Erythroblast (primary cell): ENCODE measurements around the gene GPHB5.
"Not testable (repeated sequence)": the region's sequence is repeated elsewhere in the genome, so short reads cannot be mapped to it uniquely, and the experiment has no call there.

Source experiments
- DNase-seq, 2 experiments: peaks; one replicate each; lab custom pipeline; 2025; lab: John Stamatoyannopoulos, UW
- GATA1 ChIP-seq: IDR thresholded peaks from 2 replicates; pipeline ENCODE4 v1.6.1; 2011; ENCODE audit warnings: low read depth, mild to moderate bottlenecking, control low read depth, low read length, moderate library complexity
- POLR2A ChIP-seq: IDR thresholded peaks from 2 replicates; pipeline ENCODE4 v1.6.1; 2011; ENCODE audit warnings: mild to moderate bottlenecking, low read length

The GPHB5 gene, protein sequence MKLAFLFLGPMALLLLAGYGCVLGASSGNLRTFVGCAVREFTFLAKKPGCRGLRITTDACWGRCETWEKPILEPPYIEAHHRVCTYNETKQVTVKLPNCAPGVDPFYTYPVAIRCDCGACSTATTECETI

DNA sequence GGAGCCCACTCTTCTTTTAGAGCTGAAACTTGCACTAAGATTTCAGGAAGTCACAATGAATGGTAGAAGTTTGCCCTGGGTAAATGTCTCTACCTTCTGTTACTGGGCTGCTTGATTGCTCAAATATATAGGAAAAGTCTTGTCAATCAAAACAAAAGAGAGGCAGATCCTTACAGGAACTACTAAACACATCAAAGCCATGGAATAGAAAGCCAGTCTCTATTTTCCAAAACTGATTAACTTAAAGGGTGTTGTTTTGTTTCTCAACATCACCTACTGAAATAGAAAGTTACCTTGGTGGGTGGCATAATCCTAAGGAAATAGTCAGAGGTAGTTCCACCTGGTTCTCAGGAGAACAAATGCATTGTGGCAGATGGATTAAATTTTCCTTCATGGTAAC, at the start of gene GPHB5:
GPHB5 (minus strand) TSS at position 101 of the 400 bp plus-strand sequence. CDS start 1,086 bp downstream, outside the sequence.
- no peak for DNase-seq
- TF ChIP-seq POLR2A, result no peak
- TF ChIP-seq GATA1, result no peak

DNA sequence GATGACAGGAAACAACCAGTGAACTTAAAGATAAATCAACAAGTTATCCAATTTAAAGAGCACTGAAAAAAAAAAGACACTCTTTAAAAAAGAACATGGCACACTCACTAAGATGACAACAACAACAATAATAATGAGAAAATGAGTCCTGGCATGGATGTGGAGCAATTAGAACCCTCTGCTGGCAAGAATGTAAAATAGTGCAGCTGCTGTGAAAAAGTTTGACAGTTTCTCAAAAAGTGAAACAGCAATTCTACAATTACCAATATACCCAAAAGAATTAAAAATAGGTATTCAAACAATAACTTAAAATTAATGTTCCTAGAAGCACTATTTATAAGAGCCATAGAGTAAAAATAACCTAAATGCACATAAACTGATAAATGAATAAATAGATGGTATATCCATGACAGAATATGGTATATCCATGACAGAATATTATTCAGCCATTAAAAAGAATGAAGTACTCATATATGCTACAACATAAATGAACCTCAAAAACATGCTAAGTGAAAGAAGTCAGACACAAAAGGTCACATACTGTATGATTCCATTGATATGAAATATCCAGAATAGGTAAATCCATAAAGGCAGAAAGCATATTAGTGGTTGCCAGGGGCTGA, 49.1 kb upstream of the GPHB5 start:
- TF ChIP-seq GATA1 (no peak), POLR2A (no peak)
- no peak for DNase-seq

DNA sequence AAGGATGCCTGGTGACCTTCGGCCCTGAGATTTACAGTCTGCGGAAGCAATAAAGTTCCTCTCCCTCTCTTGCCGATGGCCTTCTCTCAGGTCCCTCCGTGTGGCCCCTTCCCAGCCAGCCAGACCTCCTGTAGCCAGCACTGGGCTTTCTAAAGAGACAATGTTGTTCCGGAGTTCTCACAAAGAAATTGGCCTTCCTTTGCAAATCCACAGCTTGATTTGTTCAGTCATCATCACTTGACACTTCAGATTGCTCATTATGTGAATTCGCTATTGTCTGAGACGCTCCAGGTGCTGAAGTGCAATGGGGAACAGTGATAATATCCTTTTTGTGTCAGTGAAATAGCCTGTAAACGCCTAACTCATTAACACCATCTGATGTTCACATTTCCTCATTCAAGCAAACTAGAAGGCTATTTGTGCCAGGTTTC, 43.7 kb upstream of the GPHB5 start:
- TF ChIP-seq GATA1 (no peak), POLR2A (no peak)

DNA sequence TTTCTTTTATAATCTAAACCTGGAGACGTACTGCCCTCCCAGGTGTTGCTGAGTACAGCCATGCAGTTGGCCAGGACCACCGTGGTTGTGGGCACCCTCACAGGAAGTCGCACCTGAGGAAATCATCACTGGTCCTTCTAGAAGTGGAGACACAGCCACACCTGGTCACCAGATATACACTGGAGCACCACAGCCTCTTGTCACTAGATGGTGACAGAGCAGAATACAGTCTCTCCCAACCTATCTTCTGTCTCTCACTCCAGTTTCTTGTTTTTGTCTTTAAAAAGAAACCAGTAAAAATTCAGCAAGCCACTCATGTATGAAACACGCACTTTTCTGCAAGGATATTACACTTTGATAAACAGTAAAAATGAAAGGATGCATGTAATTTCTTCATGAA, 43.1 kb upstream of the GPHB5 start:
- DNase-seq, result no peak
- TF ChIP-seq POLR2A (no peak), GATA1 (no peak)

More for the DNA sequence above, 43.7 kb upstream of the GPHB5 start:
- no peak for DNase-seq

DNA sequence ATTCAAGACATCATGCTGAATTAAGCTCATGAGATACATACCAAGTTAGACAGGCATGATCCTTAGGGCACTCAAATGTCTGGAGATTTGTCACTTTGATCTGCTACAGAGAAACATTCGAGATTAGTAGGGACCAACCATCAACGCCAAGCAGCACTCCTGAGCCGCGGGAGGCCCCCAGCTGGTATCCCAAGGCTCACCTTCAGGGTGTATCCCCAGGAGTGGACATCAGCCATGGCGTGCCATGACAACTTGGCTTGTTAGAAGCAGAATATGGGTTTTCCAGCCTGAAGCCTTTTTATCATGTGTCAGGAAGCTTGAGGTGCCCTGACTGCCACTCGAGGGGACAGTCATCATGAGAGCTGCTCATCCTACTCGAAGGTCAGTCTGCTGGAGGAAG, 39.1 kb upstream of the GPHB5 start:
- TF ChIP-seq GATA1, result no peak
- no peak for TF ChIP-seq POLR2A
- DNase-seq, result no peak

DNA sequence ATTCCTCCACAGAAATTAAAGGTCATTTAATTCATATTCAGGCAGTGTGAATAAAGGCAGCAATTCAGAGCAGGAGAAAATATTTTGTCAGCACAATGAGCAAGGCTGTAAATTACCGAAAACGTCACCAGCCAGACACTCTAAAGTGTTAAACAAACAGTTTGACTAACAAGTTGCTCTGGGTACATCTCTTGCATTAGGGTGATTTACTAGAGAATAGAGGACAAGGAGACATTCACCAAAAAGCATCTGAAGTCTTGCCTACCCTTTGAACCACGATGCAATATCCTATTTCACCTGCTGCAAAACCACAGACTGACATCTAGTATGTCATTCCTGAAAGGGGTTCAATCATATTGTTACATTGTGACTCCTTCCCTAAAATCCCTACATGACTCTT, 27.1 kb upstream of the GPHB5 start:
- DNase-seq, result no peak
- TF ChIP-seq POLR2A, result no peak
- no peak for TF ChIP-seq GATA1

DNA sequence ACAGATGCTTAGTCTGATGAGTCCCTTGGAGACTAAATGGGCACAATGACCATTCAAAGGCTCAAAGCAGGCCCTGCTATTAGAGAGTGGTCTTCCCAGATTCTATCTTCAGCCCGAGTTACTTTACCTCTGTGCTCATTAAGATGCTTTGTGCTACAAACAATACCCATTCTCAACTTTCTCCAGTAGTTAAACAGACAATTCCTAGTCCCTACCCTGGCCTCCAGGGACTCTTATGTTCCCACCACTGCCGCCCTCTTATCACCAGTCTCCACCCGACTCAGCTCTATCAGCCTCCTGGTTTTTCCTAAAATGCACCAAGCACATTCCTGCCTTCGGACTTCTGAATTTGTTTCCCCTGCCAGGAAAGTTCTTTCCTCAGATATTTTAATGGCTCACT, 25.6 kb upstream of the GPHB5 start:
- no peak for TF ChIP-seq POLR2A
- no peak for TF ChIP-seq GATA1
- no peak for DNase-seq

DNA sequence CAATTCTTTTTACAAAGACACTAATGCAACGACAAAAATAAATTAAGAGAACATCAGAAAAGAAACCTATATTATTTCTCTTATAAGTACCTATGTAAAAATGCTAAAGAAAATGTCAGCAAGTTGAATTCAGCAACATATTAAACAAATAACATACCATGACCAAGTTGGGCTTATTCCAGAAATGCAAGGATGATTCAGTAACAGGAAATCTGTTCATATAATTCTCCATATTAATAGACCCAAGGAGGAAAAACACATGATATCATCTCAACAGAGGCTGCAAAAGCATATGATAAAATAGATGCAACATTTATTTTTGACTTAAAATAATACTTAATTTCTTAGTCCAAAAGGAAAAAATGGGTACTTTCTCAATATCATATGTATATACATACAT, 25.1 kb upstream of the GPHB5 start:
- TF ChIP-seq GATA1 (no peak), POLR2A (no peak)
- no peak for DNase-seq

DNA sequence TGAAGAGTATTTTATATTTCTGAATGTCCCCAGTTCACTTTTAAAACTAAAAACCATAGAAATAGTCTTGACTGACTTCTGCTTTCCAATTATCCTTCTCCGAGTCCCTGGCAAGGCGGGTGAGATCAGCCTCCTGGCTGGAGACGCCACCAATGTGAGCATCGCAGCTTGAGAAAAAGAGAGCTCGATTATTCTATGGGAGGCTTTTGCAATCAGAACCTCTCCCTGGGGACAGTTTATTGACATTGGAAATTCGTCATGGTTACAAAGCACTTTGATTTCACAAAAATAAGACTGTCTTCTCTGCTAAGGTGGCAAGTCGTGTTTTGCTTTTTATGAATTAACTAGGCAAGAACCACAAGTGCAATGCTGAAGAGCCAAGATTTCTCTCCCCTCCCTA, 23.6 kb upstream of the GPHB5 start:
- DNase-seq, result no peak
- no peak for TF ChIP-seq GATA1
- TF ChIP-seq POLR2A, result no peak

DNA sequence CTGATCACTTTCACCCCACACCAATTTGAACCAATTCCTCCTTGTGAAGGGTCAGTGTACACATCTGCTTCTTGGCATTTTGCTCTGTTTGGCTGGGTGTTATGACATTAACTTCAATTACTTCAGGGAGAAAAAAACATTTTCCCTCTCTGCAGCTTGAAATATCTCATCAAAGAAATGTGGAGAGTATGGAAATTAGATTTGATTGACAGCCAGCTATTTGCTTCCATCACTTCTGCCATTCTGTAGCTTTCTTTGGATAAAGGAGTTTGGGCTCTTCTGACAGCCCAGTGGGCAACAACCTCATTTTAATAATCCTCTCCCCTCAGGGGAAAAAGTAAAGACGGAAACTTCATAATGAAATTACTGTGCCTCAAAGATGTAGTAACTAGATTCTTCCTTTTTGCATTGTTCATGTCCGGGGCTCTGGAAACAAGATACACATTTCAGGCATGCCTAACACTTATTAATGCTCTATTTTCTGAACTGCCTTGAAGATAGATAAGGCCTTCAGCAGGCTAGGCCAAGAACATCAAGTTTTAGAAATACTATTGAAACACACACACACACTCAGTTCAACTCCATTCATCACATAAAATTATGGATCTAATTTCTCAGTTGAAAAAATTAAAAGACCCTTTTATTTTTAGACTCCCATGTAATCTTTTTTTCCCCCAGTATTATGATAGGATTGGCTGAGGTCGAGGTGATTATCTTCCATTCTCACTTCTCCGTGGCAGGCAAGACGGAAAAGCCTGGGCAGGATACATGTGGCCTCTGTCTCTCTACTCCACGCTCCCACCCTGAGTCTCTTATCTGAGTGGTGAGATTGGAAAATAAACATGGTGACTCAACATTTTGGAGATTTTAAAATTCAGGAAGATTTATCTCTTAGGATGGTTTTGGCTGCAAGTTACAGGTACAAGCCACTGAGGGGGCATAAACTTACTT, 10.3 kb upstream of the GPHB5 start:
- TF ChIP-seq GATA1 (no peak), POLR2A (no peak)
- no peak for DNase-seq

DNA sequence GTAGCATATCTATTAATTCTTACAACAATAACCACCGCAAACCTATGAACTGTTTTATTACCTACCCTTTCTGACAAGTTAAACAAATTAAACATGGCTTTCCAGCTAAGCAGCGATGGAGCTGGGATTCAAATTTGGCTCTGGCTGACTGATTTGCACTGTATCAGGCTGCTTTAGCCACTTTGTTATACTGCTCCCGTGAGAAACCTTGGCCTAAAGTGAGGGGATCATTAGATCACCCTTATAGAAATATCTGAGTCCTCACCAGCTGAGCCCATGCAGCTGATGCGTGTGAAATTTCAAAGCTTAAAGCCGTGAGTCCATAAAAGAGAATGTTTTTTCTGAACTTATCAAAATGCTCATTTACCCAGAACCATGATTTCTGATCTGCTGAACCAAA, 8.1 kb upstream of the GPHB5 start:
- no peak for TF ChIP-seq GATA1
- TF ChIP-seq POLR2A, result no peak

DNA sequence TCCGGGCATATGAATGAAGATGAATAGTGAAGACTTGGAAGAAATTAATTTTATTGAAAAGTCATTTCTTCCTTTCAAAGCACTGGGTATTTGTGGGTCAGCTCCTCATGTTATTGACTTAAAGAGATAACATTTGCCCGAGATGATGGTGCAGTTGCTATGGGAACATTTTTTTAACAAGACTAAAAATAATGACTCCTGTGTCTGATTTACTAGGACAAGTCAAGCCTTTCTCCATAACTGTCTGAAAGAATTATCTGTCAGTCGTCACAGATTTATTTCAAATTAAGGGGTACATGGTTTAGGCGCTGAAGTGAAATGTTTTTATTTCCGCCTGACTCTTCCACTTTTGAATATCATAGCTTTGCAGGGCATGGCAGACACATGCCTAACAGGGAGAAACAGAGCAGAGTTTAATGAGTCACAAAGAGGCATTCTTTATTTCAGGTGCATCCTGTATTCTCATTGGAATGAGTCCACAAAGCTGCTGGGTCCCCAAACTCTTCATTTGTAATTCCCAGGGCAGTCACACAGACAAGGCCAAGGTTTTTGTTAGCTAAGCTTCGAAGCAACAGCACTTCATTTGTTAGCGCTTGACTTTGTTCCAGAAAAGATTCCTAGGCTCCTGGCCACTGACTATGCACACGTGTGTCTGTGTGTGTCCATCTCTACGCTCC, 4.3 kb upstream of the GPHB5 start:
- no peak for DNase-seq
- TF ChIP-seq POLR2A (no peak), GATA1 (no peak)

More for the DNA sequence above, 8.1 kb upstream of the GPHB5 start:
- no peak for DNase-seq

DNA sequence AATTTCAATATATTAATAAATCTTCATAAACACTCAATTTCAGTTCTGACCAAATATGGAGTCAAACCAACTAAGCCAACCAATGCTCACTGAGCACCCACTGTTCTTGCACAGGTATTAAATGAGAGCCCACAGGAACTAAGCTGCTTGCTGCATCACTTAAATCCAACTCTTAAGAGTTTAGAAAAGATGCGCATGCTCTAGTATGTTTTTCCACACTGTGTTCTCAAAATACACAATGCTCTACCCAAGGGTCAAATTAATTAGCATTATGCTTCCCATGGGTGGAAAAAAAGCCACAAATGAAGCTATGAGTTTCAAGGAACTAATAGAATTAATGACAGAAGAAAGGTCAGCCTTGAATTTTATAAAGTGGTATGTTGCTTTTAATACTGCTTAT, 3.7 kb upstream of the GPHB5 start:
- no peak for DNase-seq
- no peak for TF ChIP-seq GATA1
- TF ChIP-seq POLR2A, result no peak

DNA sequence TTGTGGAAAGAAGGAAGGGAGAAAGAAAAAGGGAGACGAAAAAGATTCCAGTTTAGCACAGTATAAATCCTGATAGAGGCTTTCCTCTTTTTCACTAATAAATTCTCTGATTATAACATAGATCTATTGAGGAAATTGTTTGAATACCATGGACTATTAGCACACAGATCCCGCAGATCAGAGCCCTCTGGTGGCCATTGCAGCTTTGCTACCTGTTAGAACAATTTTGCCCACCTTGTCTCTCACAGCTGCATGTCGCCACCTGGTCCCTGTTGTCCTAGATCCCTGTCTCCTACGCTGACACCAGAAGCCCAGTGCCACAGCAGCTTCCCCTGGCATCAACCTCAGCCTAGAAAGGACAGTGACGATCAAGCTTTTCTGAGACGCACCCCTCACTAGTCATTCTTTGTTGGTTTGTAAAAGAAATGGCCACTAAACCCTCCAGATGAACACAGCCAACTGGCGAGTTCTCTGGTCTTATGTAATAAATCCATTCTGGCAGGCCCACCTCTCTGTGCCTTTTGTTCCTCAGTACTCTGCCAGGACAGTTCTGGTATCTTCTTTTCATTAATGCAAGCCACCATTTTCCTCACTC, 9.9 kb downstream of the GPHB5 start:
- no peak for TF ChIP-seq POLR2A
- no peak for TF ChIP-seq GATA1
- peak in 1 of 2 experiments; percentile 17 for DNase-seq

DNA sequence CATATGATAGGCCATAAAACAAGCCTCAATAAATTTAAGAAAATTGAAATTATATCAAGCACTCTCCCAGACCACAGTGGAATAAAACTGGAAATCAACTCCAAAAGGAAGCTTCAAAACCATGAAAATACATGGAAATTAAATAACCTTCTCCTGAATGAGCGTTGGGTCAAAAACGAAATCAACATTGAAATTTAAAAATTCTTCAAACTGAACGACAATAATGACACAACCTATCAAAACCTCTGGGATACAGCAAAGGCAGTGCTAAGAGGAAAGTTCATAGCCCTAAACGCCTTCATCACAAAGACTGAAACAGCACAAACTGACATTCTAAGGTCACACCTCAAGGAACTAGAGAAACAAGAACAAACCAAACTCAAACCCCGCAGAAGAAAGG, 14.3 kb downstream of the GPHB5 start:
- not testable (repeated sequence) for DNase-seq
